Measurements from ENCODE around the gene RND3. TPM values are rescaled to one million over a fixed set of nuclear protein-coding genes. Genes with fewer than 3 reads are reported as not detected.

RND3 gene
- total RNA-seq, 2 donors from 2014 or later, result 4.9 to 10.6 TPM

- DNase-seq, result no peak
- H3K36me3 ChIP-seq (replicated peaks in 1 of 2; ENCODE audit: insufficient read depth in 1 of 2, low read depth in 2 of 2), result no peaks in the 10 kb centered on the region
- no peaks in the 10 kb centered on the region for H3K9me3 ChIP-seq
- H3K27me3 ChIP-seq, result no peaks in the 10 kb centered on the region
- TF ChIP-seq POLR2A (IDR thresholded peaks at IDR 0.05) (no peak), CTCF (IDR thresholded peaks at IDR 0.05) (no peak)
- ATAC-seq, result no peak
- 69 to 73% methylated on average over 3 of the region's 3 CpGs for WGBS, 2 donors
- H3K4me1 ChIP-seq, result no peaks in the 10 kb centered on the region
- intact Hi-C loops (cut with DNase I), result no loop called here
- H3K27ac ChIP-seq, result no peak overlapping the region
- no peak overlapping the region for H3K4me3 ChIP-seq
Measured at GRCh38 chr2:150450765-150451164, 36.7 kb downstream of the RND3 start.

GRCh38 chr2:150449856-150450255 is 37.6 kb downstream of the RND3 start:
- no peaks in the 10 kb centered on the region for H3K36me3 ChIP-seq (replicated peaks in 1 of 2; ENCODE audit: insufficient read depth in 1 of 2, low read depth in 2 of 2)
- 12 to 17% methylated on average over 3 of the region's 3 CpGs for WGBS, 2 donors

GRCh38 chr2:150445398-150445797 is 42.1 kb downstream of the RND3 start:
- no peaks in the 10 kb centered on the region for H3K9me3 ChIP-seq
- no peaks in the 10 kb centered on the region for H3K36me3 ChIP-seq (replicated peaks in 1 of 2; ENCODE audit: insufficient read depth in 1 of 2, low read depth in 2 of 2)
- no peak for ATAC-seq
- no peak overlapping the region for H3K4me3 ChIP-seq
- H3K27ac ChIP-seq, result no peak overlapping the region
- intact Hi-C loops (cut with DNase I), result no loop called here
- TF ChIP-seq CTCF (IDR thresholded peaks at IDR 0.05), result no peak
- TF ChIP-seq POLR2A (IDR thresholded peaks at IDR 0.05), result no peak
- H3K4me1 ChIP-seq, result no peaks in the 10 kb centered on the region
- whole genome bisulfite sequencing, 2 donors, result 68 to 70% methylated on average over 1 of the region's 1 CpG
- DNase-seq, result no peak
- H3K27me3 ChIP-seq, result no peaks in the 10 kb centered on the region

More at GRCh38 chr2:150449856-150450255, 37.6 kb downstream of the RND3 start:
- no peaks in the 10 kb centered on the region for H3K4me1 ChIP-seq
- no peak for ATAC-seq
- TF ChIP-seq CTCF (IDR thresholded peaks at IDR 0.05) (no peak), POLR2A (IDR thresholded peaks at IDR 0.05) (no peak)
- DNase-seq, result no peak
- H3K27ac ChIP-seq, result no peak overlapping the region
- no peaks in the 10 kb centered on the region for H3K9me3 ChIP-seq
- no peaks in the 10 kb centered on the region for H3K27me3 ChIP-seq
- intact Hi-C loops (cut with DNase I), result no loop called here
- no peak overlapping the region for H3K4me3 ChIP-seq

GRCh38 chr2:150442484-150442883 is 45.0 kb downstream of the RND3 start:
- WGBS, 2 donors, result 78 to 85% methylated on average over 1 of the region's 1 CpG
- intact Hi-C loops (cut with DNase I), result no loop called here
- Histone ChIP-seq H3K27ac (no peak overlapping the region), H3K27me3 (no peaks in the 10 kb centered on the region), H3K9me3 (no peaks in the 10 kb centered on the region), H3K36me3 (replicated peaks in 1 of 2; ENCODE audit: insufficient read depth in 1 of 2, low read depth in 2 of 2) (no peaks in the 10 kb centered on the region), H3K4me1 (no peaks in the 10 kb centered on the region), H3K4me3 (no peak overlapping the region)
- DNase-seq (no peak), ATAC-seq (no peak)
- no peak for TF ChIP-seq POLR2A (IDR thresholded peaks at IDR 0.05)
- TF ChIP-seq CTCF (IDR thresholded peaks at IDR 0.05), result no peak

- Histone ChIP-seq H3K27me3 (no peaks in the 10 kb centered on the region), H3K36me3 (replicated peaks in 1 of 2; ENCODE audit: insufficient read depth in 1 of 2, low read depth in 2 of 2) (no peaks in the 10 kb centered on the region), H3K4me3 (no peak overlapping the region), H3K4me1 (no peaks in the 10 kb centered on the region), H3K27ac (no peak overlapping the region), H3K9me3 (no peaks in the 10 kb centered on the region)
- WGBS, 2 donors, result 33 to 37% methylated on average over 2 of the region's 2 CpGs
- intact Hi-C loops (cut with DNase I), result no loop called here
- ATAC-seq (no peak), DNase-seq (no peak)
- TF ChIP-seq CTCF (IDR thresholded peaks at IDR 0.05) (no peak), POLR2A (IDR thresholded peaks at IDR 0.05) (no peak)
Measured at GRCh38 chr2:150441784-150442183, 45.7 kb downstream of the RND3 start.

All from body of pancreas (tissue), 4 donors.